ENCODE data around the gene EDEM1. TPM values are rescaled to one million over a fixed set of nuclear protein-coding genes. Genes with fewer than 3 reads are reported as not detected.

The EDEM1 gene
- total RNA-seq, 1 experiment from 2014 or later: 65.9 TPM

GRCh38 chr3:5166846-5167245 lies 20.7 kb upstream of the EDEM1 start:
- CTCF ChIA-PET: no interaction called here
- TF ChIP-seq, protein P1, sequence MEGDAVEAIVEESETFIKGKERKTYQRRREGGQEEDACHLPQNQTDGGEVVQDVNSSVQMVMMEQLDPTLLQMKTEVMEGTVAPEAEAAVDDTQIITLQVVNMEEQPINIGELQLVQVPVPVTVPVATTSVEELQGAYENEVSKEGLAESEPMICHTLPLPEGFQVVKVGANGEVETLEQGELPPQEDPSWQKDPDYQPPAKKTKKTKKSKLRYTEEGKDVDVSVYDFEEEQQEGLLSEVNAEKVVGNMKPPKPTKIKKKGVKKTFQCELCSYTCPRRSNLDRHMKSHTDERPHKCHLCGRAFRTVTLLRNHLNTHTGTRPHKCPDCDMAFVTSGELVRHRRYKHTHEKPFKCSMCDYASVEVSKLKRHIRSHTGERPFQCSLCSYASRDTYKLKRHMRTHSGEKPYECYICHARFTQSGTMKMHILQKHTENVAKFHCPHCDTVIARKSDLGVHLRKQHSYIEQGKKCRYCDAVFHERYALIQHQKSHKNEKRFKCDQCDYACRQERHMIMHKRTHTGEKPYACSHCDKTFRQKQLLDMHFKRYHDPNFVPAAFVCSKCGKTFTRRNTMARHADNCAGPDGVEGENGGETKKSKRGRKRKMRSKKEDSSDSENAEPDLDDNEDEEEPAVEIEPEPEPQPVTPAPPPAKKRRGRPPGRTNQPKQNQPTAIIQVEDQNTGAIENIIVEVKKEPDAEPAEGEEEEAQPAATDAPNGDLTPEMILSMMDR (IDR thresholded peaks at IDR 0.05; ENCODE audit: unreplicated experiment): no peak
- H3K27ac Mint-ChIP-seq (ENCODE audit: unreplicated experiment): no peak overlapping the region
- H3K4me3 Mint-ChIP-seq (ENCODE audit: low read depth, unreplicated experiment): no peak overlapping the region
- BruUV-seq (replicated peaks): no TSS peak
- DNase-seq: no peak
- no peaks in the 10 kb centered on the region for H3K36me3 Mint-ChIP-seq (ENCODE audit: insufficient read depth, unreplicated experiment)
- intact Hi-C loops (cut with micrococcal nuclease; ENCODE audit: unreplicated experiment): no loop called here
- H3K27me3 Mint-ChIP-seq (ENCODE audit: unreplicated experiment): no peaks in the 10 kb centered on the region
- no peaks in the 10 kb centered on the region for H3K9me3 Mint-ChIP-seq (ENCODE audit: low read depth, unreplicated experiment)
- peaks cover 11% of the 10 kb centered on the region for H3K4me1 Mint-ChIP-seq (ENCODE audit: low read depth, unreplicated experiment)

DNA sequence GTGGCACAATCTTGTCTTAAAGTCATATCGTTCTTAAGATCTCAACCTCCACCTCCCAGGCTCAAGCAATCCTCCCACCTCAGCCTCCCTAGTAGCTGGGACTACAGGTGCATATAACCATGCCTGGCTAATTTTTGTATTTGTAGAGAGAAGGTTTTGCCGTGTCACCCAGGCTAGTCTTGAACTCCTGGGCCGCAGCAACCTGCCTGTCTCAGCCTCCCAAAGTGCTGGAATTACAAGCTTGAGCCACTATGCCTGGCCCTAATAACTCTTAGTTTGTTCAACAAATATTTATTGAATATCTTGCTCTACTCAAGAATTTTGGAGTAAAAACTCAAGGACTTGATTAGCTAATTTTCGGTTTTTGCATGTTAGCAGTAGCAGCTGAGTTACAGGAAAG lies 19.4 kb upstream of the EDEM1 start:
- no peak overlapping the region for H3K27ac Mint-ChIP-seq (ENCODE audit: unreplicated experiment)
- CTCF ChIA-PET: no interaction called here
- TF ChIP-seq, protein P1 (IDR thresholded peaks at IDR 0.05; ENCODE audit: unreplicated experiment): no peak
- H3K27me3 Mint-ChIP-seq (ENCODE audit: unreplicated experiment): no peaks in the 10 kb centered on the region
- no peak overlapping the region for H3K4me3 Mint-ChIP-seq (ENCODE audit: low read depth, unreplicated experiment)
- H3K4me1 Mint-ChIP-seq (ENCODE audit: low read depth, unreplicated experiment): no peaks in the 10 kb centered on the region
- BruUV-seq (replicated peaks): no TSS peak
- intact Hi-C loops (cut with micrococcal nuclease; ENCODE audit: unreplicated experiment): no loop called here
- DNase-seq: no peak
- peaks cover 7% of the 10 kb centered on the region for H3K36me3 Mint-ChIP-seq (ENCODE audit: insufficient read depth, unreplicated experiment)
- no peaks in the 10 kb centered on the region for H3K9me3 Mint-ChIP-seq (ENCODE audit: low read depth, unreplicated experiment)

DNA sequence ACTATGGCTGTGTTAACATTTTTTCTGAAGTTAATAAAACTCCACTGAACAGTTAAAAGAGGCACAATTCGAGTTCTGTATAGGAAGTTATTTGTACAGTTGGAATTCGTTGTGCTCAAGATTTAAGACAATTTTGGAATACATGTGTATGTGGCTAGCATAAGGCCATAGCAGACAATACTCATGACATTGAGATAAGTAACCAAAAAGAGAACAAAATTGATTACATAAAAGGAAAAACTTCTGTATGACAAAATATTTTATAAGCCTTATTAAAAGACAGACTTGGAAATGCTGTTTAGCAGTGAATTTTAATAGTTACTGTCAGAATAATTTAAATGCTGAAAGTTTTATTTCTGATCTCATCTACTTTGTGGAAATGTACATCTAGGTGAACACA lies 17.7 kb upstream of the EDEM1 start:
- no peak overlapping the region for H3K4me3 Mint-ChIP-seq (ENCODE audit: low read depth, unreplicated experiment)
- no peaks in the 10 kb centered on the region for H3K4me1 Mint-ChIP-seq (ENCODE audit: low read depth, unreplicated experiment)
- intact Hi-C loops (cut with micrococcal nuclease; ENCODE audit: unreplicated experiment): no loop called here
- H3K36me3 Mint-ChIP-seq (ENCODE audit: insufficient read depth, unreplicated experiment): peaks cover 8% of the 10 kb centered on the region
- no peak for DNase-seq
- no TSS peak for BruUV-seq (replicated peaks)
- H3K27me3 Mint-ChIP-seq (ENCODE audit: unreplicated experiment): no peaks in the 10 kb centered on the region
- H3K27ac Mint-ChIP-seq (ENCODE audit: unreplicated experiment): no peak overlapping the region
- CTCF ChIA-PET: no interaction called here
- TF ChIP-seq, protein P1 (IDR thresholded peaks at IDR 0.05; ENCODE audit: unreplicated experiment): no peak
- H3K9me3 Mint-ChIP-seq (ENCODE audit: low read depth, unreplicated experiment): no peaks in the 10 kb centered on the region

- H3K9me3 Mint-ChIP-seq (ENCODE audit: low read depth, unreplicated experiment): no peaks in the 10 kb centered on the region
- H3K36me3 Mint-ChIP-seq (ENCODE audit: insufficient read depth, unreplicated experiment): peaks cover 8% of the 10 kb centered on the region
- TF ChIP-seq, protein P1 (IDR thresholded peaks at IDR 0.05; ENCODE audit: unreplicated experiment): no peak
- intact Hi-C loops (cut with micrococcal nuclease; ENCODE audit: unreplicated experiment): no loop called here
- BruUV-seq (replicated peaks): no TSS peak
- H3K27me3 Mint-ChIP-seq (ENCODE audit: unreplicated experiment): no peaks in the 10 kb centered on the region
- no peak for DNase-seq
- H3K4me1 Mint-ChIP-seq (ENCODE audit: low read depth, unreplicated experiment): no peaks in the 10 kb centered on the region
- no peak overlapping the region for H3K4me3 Mint-ChIP-seq (ENCODE audit: low read depth, unreplicated experiment)
- no peak overlapping the region for H3K27ac Mint-ChIP-seq (ENCODE audit: unreplicated experiment)
- CTCF ChIA-PET: interaction anchor here (0.6 kb wide), 1 partner anchor 420 kb away, joined by 8 read pairs; no protein-coding TSS in a partner anchor
Measured at GRCh38 chr3:5170975-5171374, 16.5 kb upstream of the EDEM1 start.
